Muscle of leg (tissue), 11 donors: ENCODE measurements around the gene NAV3. TPM values are rescaled to one million over a fixed set of nuclear protein-coding genes. Genes with fewer than 3 reads are reported as not detected.

ENCODE experiments used
- DNase-seq: peaks from one replicate; pipeline ENCODE4 v3.0.0; 2013
- H3K27ac ChIP-seq: one replicate; pipeline ENCODE4 v1.5.1; 2013; ENCODE audit warnings: mild to moderate bottlenecking, low read length, control low read depth
- H3K27me3 ChIP-seq: one replicate; pipeline ENCODE4 v1.6.1; 2013; ENCODE audit warnings: low read length; ENCODE audit not compliant: control insufficient read depth, insufficient read depth
- H3K36me3 ChIP-seq: one replicate; pipeline ENCODE4 v1.6.1; 2013; ENCODE audit warnings: low read length; ENCODE audit not compliant: control insufficient read depth, insufficient read depth
- H3K4me1 ChIP-seq: one replicate; pipeline ENCODE4 v1.6.1; 2013; ENCODE audit warnings: low read length; ENCODE audit not compliant: control insufficient read depth, insufficient read depth
- H3K4me3 ChIP-seq: one replicate; pipeline ENCODE4 v1.5.1; 2013; ENCODE audit warnings: low read length, control low read depth
- H3K9me3 ChIP-seq: replicated peaks from 2 replicates; pipeline ENCODE4 v1.6.1; 2013; ENCODE audit warnings: low read depth, low read length; ENCODE audit not compliant: control insufficient read depth
- WGBS: methylation state at CpG from one replicate; pipeline ENCODE4 v1.1.5; 2013; ENCODE audit warnings: missing lambda C conversion rate; ENCODE audit not compliant: insufficient coverage; 5-methylcytosine and 5-hydroxymethylcytosine counted together
- polyA plus RNA-seq, 8 donors: library from polyadenylated mRNA; unstranded; fragments of 120-200 nt; gene quantifications; one replicate each; pipeline versions ENCODE4 v1.2.1 to v1.2.3, GENCODE V29; 2013; ENCODE audit warnings: inconsistent platforms in 1 of 8, low replicate concordance in 1 of 8; ENCODE audit not compliant: insufficient read length in 8 of 8, insufficient read depth in 1 of 8
- total RNA-seq: library from RNA; stranded (reverse); fragments of 120-200 nt; gene quantifications from one replicate; pipeline ENCODE4 v1.2.4, GENCODE V29; 2013

Gene NAV3
- total and polyA plus RNA-seq, 9 donors = 10.8 to 34.6 (median 21.7) TPM

GRCh38 chr12:77999074-77999715, 168.5 kb downstream of the NAV3 start:
- Histone ChIP-seq H3K36me3 (no peaks in the 10 kb centered on the region), H3K27ac (no peak overlapping the region)
- no CpG with 5 or more reads among the region's 4 CpGs for WGBS

GRCh38 chr12:78002878-78003277, 172.2 kb downstream of the NAV3 start:
- WGBS = no CpG with 5 or more reads among the region's 1 CpG
- no peaks in the 10 kb centered on the region for H3K27me3 ChIP-seq
- no peak overlapping the region for H3K27ac ChIP-seq
- no peaks in the 10 kb centered on the region for H3K9me3 ChIP-seq
- no peak overlapping the region for H3K4me3 ChIP-seq
- H3K4me1 ChIP-seq = no peaks in the 10 kb centered on the region
- DNase-seq = no peak
- peaks cover 8% of the 10 kb centered on the region for H3K36me3 ChIP-seq

More at GRCh38 chr12:77999074-77999715, 168.5 kb downstream of the NAV3 start:
- no peaks in the 10 kb centered on the region for H3K4me1 ChIP-seq
- no peaks in the 10 kb centered on the region for H3K27me3 ChIP-seq
- no peak for DNase-seq
- no peak overlapping the region for H3K4me3 ChIP-seq
- no peaks in the 10 kb centered on the region for H3K9me3 ChIP-seq

GRCh38 chr12:78004249-78005093, 173.8 kb downstream of the NAV3 start:
- H3K9me3 ChIP-seq = no peaks in the 10 kb centered on the region
- 58% methylated on average over 2 of the region's 3 CpGs for WGBS
- no peaks in the 10 kb centered on the region for H3K4me1 ChIP-seq

GRCh38 chr12:78005094-78005492, 174.4 kb downstream of the NAV3 start:
- H3K4me1 ChIP-seq = no peaks in the 10 kb centered on the region
- H3K36me3 ChIP-seq = peaks cover 8% of the 10 kb centered on the region
- no peaks in the 10 kb centered on the region for H3K27me3 ChIP-seq
- 100% methylated on average over 1 of the region's 3 CpGs for WGBS
- DNase-seq = no peak
- no peak overlapping the region for H3K4me3 ChIP-seq
- H3K27ac ChIP-seq = no peak overlapping the region
- no peaks in the 10 kb centered on the region for H3K9me3 ChIP-seq

More at GRCh38 chr12:78004249-78005093, 173.8 kb downstream of the NAV3 start:
- H3K36me3 ChIP-seq = peaks cover 8% of the 10 kb centered on the region
- no peak overlapping the region for H3K27ac ChIP-seq
- no peak for DNase-seq
- H3K4me3 ChIP-seq = no peak overlapping the region
- H3K27me3 ChIP-seq = no peaks in the 10 kb centered on the region

GRCh38 chr12:78007173-78007572, 176.5 kb downstream of the NAV3 start:
- Histone ChIP-seq H3K27me3 (no peaks in the 10 kb centered on the region), H3K36me3 (peaks cover 8% of the 10 kb centered on the region), H3K4me1 (no peaks in the 10 kb centered on the region), H3K27ac (no peak overlapping the region), H3K9me3 (no peaks in the 10 kb centered on the region), H3K4me3 (no peak overlapping the region)
- WGBS = no CpG with 5 or more reads among the region's 4 CpGs
- DNase-seq = no peak

- no peaks in the 10 kb centered on the region for H3K4me1 ChIP-seq
- DNase-seq = no peak
- WGBS = 93% methylated on average over 2 of the region's 3 CpGs
- no peaks in the 10 kb centered on the region for H3K9me3 ChIP-seq
- H3K27me3 ChIP-seq = no peaks in the 10 kb centered on the region
- peaks cover 8% of the 10 kb centered on the region for H3K36me3 ChIP-seq
- no peak overlapping the region for H3K4me3 ChIP-seq
- H3K27ac ChIP-seq = no peak overlapping the region
These were observed 178.3 kb downstream of the NAV3 start for GRCh38 chr12:78009031-78009430.

GRCh38 chr12:78018171-78018910, 187.6 kb downstream of the NAV3 start:
- WGBS = 80% methylated on average over 1 of the region's 4 CpGs
- H3K27ac ChIP-seq = no peak overlapping the region
- no peaks in the 10 kb centered on the region for H3K27me3 ChIP-seq
- DNase-seq = no peak
- no peaks in the 10 kb centered on the region for H3K9me3 ChIP-seq
- H3K36me3 ChIP-seq = no peaks in the 10 kb centered on the region
- peaks cover 3% of the 10 kb centered on the region for H3K4me1 ChIP-seq
- no peak overlapping the region for H3K4me3 ChIP-seq

GRCh38 chr12:78018939-78019338, 188.2 kb downstream of the NAV3 start:
- Histone ChIP-seq H3K27me3 (no peaks in the 10 kb centered on the region), H3K27ac (no peak overlapping the region), H3K9me3 (no peaks in the 10 kb centered on the region), H3K36me3 (no peaks in the 10 kb centered on the region), H3K4me3 (no peak overlapping the region), H3K4me1 (peaks cover 3% of the 10 kb centered on the region)
- 20% methylated on average over 1 of the region's 3 CpGs for WGBS
- DNase-seq = no peak

GRCh38 chr12:78028426-78028825, 197.7 kb downstream of the NAV3 start:
- Histone ChIP-seq H3K4me1 (no peaks in the 10 kb centered on the region), H3K4me3 (no peak overlapping the region), H3K27me3 (no peaks in the 10 kb centered on the region), H3K27ac (no peak overlapping the region), H3K9me3 (peaks cover 2% of the 10 kb centered on the region), H3K36me3 (peaks cover 5% of the 10 kb centered on the region)
- no peak for DNase-seq
- WGBS = no CpG with 5 or more reads among the region's 1 CpG

GRCh38 chr12:78034025-78034424, 203.3 kb downstream of the NAV3 start:
- Histone ChIP-seq H3K4me3 (no peak overlapping the region), H3K27me3 (no peaks in the 10 kb centered on the region), H3K9me3 (no peaks in the 10 kb centered on the region), H3K27ac (no peak overlapping the region), H3K36me3 (peaks cover 4% of the 10 kb centered on the region), H3K4me1 (no peaks in the 10 kb centered on the region)
- 75% methylated on average over 1 of the region's 4 CpGs for WGBS
- DNase-seq = no peak
